ENCODE measurements around the gene ZSCAN1.

The ZSCAN1 gene

GRCh38 chr19:58058467-58058866, 24.6 kb downstream of the ZSCAN1 start:
- peaks cover 5% of the 10 kb centered on the region for H3K4me1 ChIP-seq (ENCODE audit: insufficient read depth, low read length)
- no peak overlapping the region for H3K9ac ChIP-seq (ENCODE audit: low read length)
- peak overlapping the region; percentile 90 for H3K27ac ChIP-seq (ENCODE audit: low read depth, low read length)
- peaks cover 2% of the 10 kb centered on the region for H3K9me3 ChIP-seq (ENCODE audit: low read length)
- peaks cover 3% of the 10 kb centered on the region for H3K36me3 ChIP-seq (ENCODE audit: insufficient read depth, low read length)
- H3K4me3 ChIP-seq (ENCODE audit: low read depth in 1 of 2, low read length in 2 of 2): peak overlapping the region; percentile 75 to 89
- no peaks in the 10 kb centered on the region for H3K27me3 ChIP-seq (ENCODE audit: control insufficient read depth in 1 of 2, insufficient read depth in 2 of 2, low read length in 2 of 2)

- H3K4me3 ChIP-seq (ENCODE audit: low read depth in 1 of 2, low read length in 2 of 2): peak within 1 kb of the TSS; percentile 75 to 89
- H3K27ac ChIP-seq (ENCODE audit: low read depth, low read length): peak within 1 kb of the TSS; percentile 90
- no peaks in the 10 kb centered on the region for H3K27me3 ChIP-seq (ENCODE audit: control insufficient read depth in 1 of 2, insufficient read depth in 2 of 2, low read length in 2 of 2)
- H3K9me3 ChIP-seq (ENCODE audit: low read length): peaks cover 9% of the 10 kb centered on the region
- peaks cover 5% of the 10 kb centered on the region for H3K4me1 ChIP-seq (ENCODE audit: insufficient read depth, low read length)
- H3K9ac ChIP-seq (ENCODE audit: low read length): no peak within 1 kb of the TSS
- H3K36me3 ChIP-seq (ENCODE audit: insufficient read depth, low read length): peaks cover 10% of the 10 kb centered on the region
Measured at GRCh38 chr19:58059003-58059670, 25.3 kb downstream of the ZSCAN1 start, which contains the start of gene ZNF135. TSS of gene ZNF135 (plus strand) at chr19:58059282. CDS start at chr19:58060003, 721 bp downstream.

GRCh38 chr19:58059671-58060078, 25.9 kb downstream of the ZSCAN1 start:
- Histone ChIP-seq H3K4me1 (ENCODE audit: insufficient read depth, low read length) (peaks cover 5% of the 10 kb centered on the region), H3K36me3 (ENCODE audit: insufficient read depth, low read length) (peaks cover 11% of the 10 kb centered on the region), H3K9ac (ENCODE audit: low read length) (no peak overlapping the region), H3K27ac (ENCODE audit: low read depth, low read length) (peak overlapping the region; percentile 90), H3K9me3 (ENCODE audit: low read length) (peaks cover 13% of the 10 kb centered on the region), H3K27me3 (ENCODE audit: control insufficient read depth in 1 of 2, insufficient read depth in 2 of 2, low read length in 2 of 2) (no peaks in the 10 kb centered on the region), H3K4me3 (ENCODE audit: low read depth in 1 of 2, low read length in 2 of 2) (peak overlapping the region; percentile 75 to 89)

- no peak overlapping the region for H3K27ac ChIP-seq (ENCODE audit: low read depth, low read length)
- H3K9me3 ChIP-seq (ENCODE audit: low read length): peaks cover 19% of the 10 kb centered on the region
- no peak overlapping the region for H3K9ac ChIP-seq (ENCODE audit: low read length)
- peak overlapping the region; percentile 75 to 89 for H3K4me3 ChIP-seq (ENCODE audit: low read depth in 1 of 2, low read length in 2 of 2)
- no peaks in the 10 kb centered on the region for H3K27me3 ChIP-seq (ENCODE audit: control insufficient read depth in 1 of 2, insufficient read depth in 2 of 2, low read length in 2 of 2)
- H3K36me3 ChIP-seq (ENCODE audit: insufficient read depth, low read length): peaks cover 13% of the 10 kb centered on the region
- H3K4me1 ChIP-seq (ENCODE audit: insufficient read depth, low read length): peaks cover 5% of the 10 kb centered on the region
Measured at GRCh38 chr19:58060231-58060630, 26.4 kb downstream of the ZSCAN1 start.

GRCh38 chr19:58063712-58064111, 29.9 kb downstream of the ZSCAN1 start:
- Histone ChIP-seq H3K27me3 (ENCODE audit: control insufficient read depth in 1 of 2, insufficient read depth in 2 of 2, low read length in 2 of 2) (no peaks in the 10 kb centered on the region), H3K4me3 (ENCODE audit: low read depth in 1 of 2, low read length in 2 of 2) (no peak overlapping the region), H3K9me3 (ENCODE audit: low read length) (peaks cover 53% of the 10 kb centered on the region), H3K4me1 (ENCODE audit: insufficient read depth, low read length) (peaks cover 2% of the 10 kb centered on the region), H3K9ac (ENCODE audit: low read length) (no peak overlapping the region), H3K36me3 (ENCODE audit: insufficient read depth, low read length) (peaks cover 40% of the 10 kb centered on the region), H3K27ac (ENCODE audit: low read depth, low read length) (no peak overlapping the region)

GRCh38 chr19:58067240-58067912, 33.6 kb downstream of the ZSCAN1 start:
- H3K27ac ChIP-seq (ENCODE audit: low read depth, low read length): no peak overlapping the region
- no peaks in the 10 kb centered on the region for H3K27me3 ChIP-seq (ENCODE audit: control insufficient read depth in 1 of 2, insufficient read depth in 2 of 2, low read length in 2 of 2)
- H3K9ac ChIP-seq (ENCODE audit: low read length): no peak overlapping the region
- peaks cover 75% of the 10 kb centered on the region for H3K9me3 ChIP-seq (ENCODE audit: low read length)
- H3K36me3 ChIP-seq (ENCODE audit: insufficient read depth, low read length): peaks cover 40% of the 10 kb centered on the region
- H3K4me3 ChIP-seq (ENCODE audit: low read depth in 1 of 2, low read length in 2 of 2): peak overlapping the region in 1 of 2 donors; percentile 44
- H3K4me1 ChIP-seq (ENCODE audit: insufficient read depth, low read length): no peaks in the 10 kb centered on the region

- Histone ChIP-seq H3K4me3 (ENCODE audit: low read depth in 1 of 2, low read length in 2 of 2) (peak overlapping the region in 1 of 2 donors; percentile 27), H3K9ac (ENCODE audit: low read length) (no peak overlapping the region), H3K27me3 (ENCODE audit: control insufficient read depth in 1 of 2, insufficient read depth in 2 of 2, low read length in 2 of 2) (no peaks in the 10 kb centered on the region), H3K36me3 (ENCODE audit: insufficient read depth, low read length) (peaks cover 10% of the 10 kb centered on the region), H3K9me3 (ENCODE audit: low read length) (peaks cover 12% of the 10 kb centered on the region), H3K27ac (ENCODE audit: low read depth, low read length) (no peak overlapping the region), H3K4me1 (ENCODE audit: insufficient read depth, low read length) (no peaks in the 10 kb centered on the region)
Measured at GRCh38 chr19:58079792-58080191, 46.0 kb downstream of the ZSCAN1 start.

- Histone ChIP-seq H3K27ac (ENCODE audit: low read depth, low read length) (no peak overlapping the region), H3K9me3 (ENCODE audit: low read length) (peaks cover 19% of the 10 kb centered on the region), H3K36me3 (ENCODE audit: insufficient read depth, low read length) (peaks cover 40% of the 10 kb centered on the region), H3K4me3 (ENCODE audit: low read depth in 1 of 2, low read length in 2 of 2) (peak overlapping the region in 1 of 2 donors; percentile 35), H3K9ac (ENCODE audit: low read length) (no peak overlapping the region), H3K4me1 (ENCODE audit: insufficient read depth, low read length) (no peaks in the 10 kb centered on the region), H3K27me3 (ENCODE audit: control insufficient read depth in 1 of 2, insufficient read depth in 2 of 2, low read length in 2 of 2) (no peaks in the 10 kb centered on the region)
Measured at GRCh38 chr19:58083021-58083420, 49.2 kb downstream of the ZSCAN1 start.

- Histone ChIP-seq H3K4me1 (ENCODE audit: insufficient read depth, low read length) (no peaks in the 10 kb centered on the region), H3K27ac (ENCODE audit: low read depth, low read length) (no peak overlapping the region), H3K36me3 (ENCODE audit: insufficient read depth, low read length) (peaks cover 47% of the 10 kb centered on the region), H3K4me3 (ENCODE audit: low read depth in 1 of 2, low read length in 2 of 2) (no peak overlapping the region), H3K9ac (ENCODE audit: low read length) (no peak overlapping the region), H3K27me3 (ENCODE audit: control insufficient read depth in 1 of 2, insufficient read depth in 2 of 2, low read length in 2 of 2) (no peaks in the 10 kb centered on the region), H3K9me3 (ENCODE audit: low read length) (peaks cover 19% of the 10 kb centered on the region)
Measured at GRCh38 chr19:58084596-58085347, 50.9 kb downstream of the ZSCAN1 start.

- Histone ChIP-seq H3K4me1 (ENCODE audit: insufficient read depth, low read length) (no peaks in the 10 kb centered on the region), H3K4me3 (ENCODE audit: low read depth in 1 of 2, low read length in 2 of 2) (peak overlapping the region in 1 of 2 donors; percentile 11), H3K9me3 (ENCODE audit: low read length) (peaks cover 17% of the 10 kb centered on the region), H3K27ac (ENCODE audit: low read depth, low read length) (no peak overlapping the region), H3K27me3 (ENCODE audit: control insufficient read depth in 1 of 2, insufficient read depth in 2 of 2, low read length in 2 of 2) (no peaks in the 10 kb centered on the region), H3K9ac (ENCODE audit: low read length) (no peak overlapping the region), H3K36me3 (ENCODE audit: insufficient read depth, low read length) (peaks cover 47% of the 10 kb centered on the region)
Measured at GRCh38 chr19:58085348-58085875, 51.6 kb downstream of the ZSCAN1 start.

Measured in muscle layer of colon (tissue), 2 donors.